Right cardiac atrium (tissue), 5 donors: Measurements from ENCODE around the gene TBCD. TPM values are rescaled to one million over a fixed set of nuclear protein-coding genes. Genes with fewer than 3 reads are reported as not detected.
"Not testable (repeated sequence)": the region's sequence is repeated elsewhere in the genome, so short reads cannot be mapped to it uniquely, and the experiment has no call there.

Experiments
- ATAC-seq, 2 donors: fragments of 200-7000 bp; cut with Tn5 transposase; one replicate each; pipeline versions ENCODE4 v1.8.0 to v1.9.1; 2020; ENCODE audit warnings: moderate library complexity in 2 of 2, mild to moderate bottlenecking in 1 of 2
- DNase-seq, 3 donors: peaks; one replicate each; pipeline ENCODE4 v3.0.0-alpha.2; 2020
- H3K27ac ChIP-seq: one replicate; pipeline ENCODE4 v1.5.1; 2013; ENCODE audit warnings: mild to moderate bottlenecking, low read length, control low read depth, moderate library complexity
- H3K27me3 ChIP-seq: one replicate; pipeline ENCODE4 v1.6.1; 2013; ENCODE audit not compliant: control insufficient read depth, insufficient read depth
- H3K4me1 ChIP-seq: one replicate; pipeline ENCODE4 v1.6.1; 2013; ENCODE audit warnings: low read length; ENCODE audit not compliant: control insufficient read depth, insufficient read depth
- H3K4me3 ChIP-seq: one replicate; pipeline ENCODE4 v1.5.1; 2013; ENCODE audit warnings: low read length, control low read depth
- H3K9me3 ChIP-seq: one replicate; pipeline ENCODE4 v1.6.1; 2013; ENCODE audit warnings: low read length; ENCODE audit not compliant: control insufficient read depth
- WGBS: extraction: QIAGEN DNeasy Blood & Tissue Kit; methylation state at CpG from one replicate; pipeline ENCODE4 v1.1.7; 2013; 5-methylcytosine and 5-hydroxymethylcytosine counted together
- intact Hi-C, 4 donors: fragments of 100-400 bp; cut with DNase I; formaldehyde crosslinking; loops; one replicate each; pipeline versions ENCODE4 v1.11.0 to v1.14.0; 2022 to 2023
- polyA plus RNA-seq: library from polyadenylated mRNA; stranded (reverse); fragments of 200-250 nt; gene quantifications from one replicate; pipeline ENCODE4 v1.2.3, GENCODE V29; 2013
- total RNA-seq, 4 donors: library from RNA; stranded (reverse); fragmentation: NEBNext Ultra II Directional; extraction: Animal tissue kit (Norgen Biotek cat#: 25700); gene quantifications; one replicate each; pipeline ENCODE4 v1.2.1, GENCODE V29; 2021
- donor health status: healthy with polysubstance abuse.
- donor health status: DM: no; HTN: yes; CAD: no.
- donor health status: DM: no; HTN: no; CAD: no.
- donor health status: DM: no; HTN: yes; CAD: no; lungs with severe emphysema.
- donor health status: DM: yes; HTN: yes; CAD: no.

Gene TBCD
- total and polyA plus RNA-seq, 5 donors: 36.2 to 43.9 (median 41.2) TPM

DNA sequence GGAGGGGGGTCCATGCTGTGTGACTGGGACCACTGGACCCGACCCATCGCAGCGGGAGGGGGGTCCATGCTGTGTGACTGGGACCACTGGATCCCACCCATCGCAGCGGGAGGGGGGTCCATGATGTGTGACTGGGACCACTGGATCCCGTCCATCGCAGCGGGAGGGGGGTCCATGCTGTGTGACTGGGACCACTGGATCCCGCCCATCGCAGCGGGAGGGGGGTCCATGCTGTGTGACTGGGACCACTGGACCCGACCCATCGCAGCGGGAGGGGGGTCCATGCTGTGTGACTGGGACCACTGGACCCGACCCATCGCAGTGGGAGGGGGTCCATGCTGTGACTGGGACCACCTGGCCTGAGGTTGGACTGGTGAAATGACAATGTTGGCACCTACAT, 33.7 kb downstream of the TBCD start:
- intact Hi-C loops: loop anchor here in 1 of 4 donors (10.0 kb wide), 2 partner anchors 129 to 179 kb away; no protein-coding TSS in a partner anchor
- H3K27me3 ChIP-seq, ATAC-seq, H3K4me1 ChIP-seq, H3K9me3 ChIP-seq, H3K4me3 ChIP-seq, H3K27ac ChIP-seq: not testable (repeated sequence)
- DNase-seq: peak in 2 of 3 donors; percentile 37 to 63
- 97% methylated on average over 16 of the region's 16 CpGs for WGBS

DNA sequence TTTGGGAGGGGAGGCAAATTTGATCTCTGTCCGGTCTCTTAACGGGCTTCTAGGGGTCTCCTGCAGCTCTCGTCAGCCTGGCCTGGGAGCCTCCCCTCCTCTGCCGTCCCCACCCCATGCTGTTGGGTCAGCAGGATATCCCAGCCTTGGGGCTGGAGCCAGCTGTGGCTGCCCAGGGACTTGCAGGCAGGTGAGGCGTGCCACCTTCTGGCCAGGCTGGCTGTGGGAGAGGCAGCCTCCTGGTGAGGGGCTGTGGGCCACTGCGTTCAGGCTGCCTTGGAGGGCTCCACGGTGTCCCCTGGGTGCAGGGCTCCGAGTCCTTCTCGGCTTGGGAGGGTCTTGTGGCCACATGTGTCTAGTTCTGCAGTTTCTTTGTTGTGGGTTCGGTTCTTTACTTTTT, 34.6 kb downstream of the TBCD start:
- 98% methylated on average over 10 of the region's 10 CpGs for WGBS
- ATAC-seq: no peak
- no peaks in the 10 kb centered on the region for H3K9me3 ChIP-seq
- peak in 1 of 3 donors; percentile 48 for DNase-seq
- no peak overlapping the region for H3K27ac ChIP-seq
- H3K27me3 ChIP-seq: no peaks in the 10 kb centered on the region
- intact Hi-C loops: loop anchor here in 1 of 4 donors (10.0 kb wide), 2 partner anchors 128 to 178 kb away; no protein-coding TSS in a partner anchor
- H3K4me3 ChIP-seq: no peak overlapping the region
- H3K4me1 ChIP-seq: no peaks in the 10 kb centered on the region

DNA sequence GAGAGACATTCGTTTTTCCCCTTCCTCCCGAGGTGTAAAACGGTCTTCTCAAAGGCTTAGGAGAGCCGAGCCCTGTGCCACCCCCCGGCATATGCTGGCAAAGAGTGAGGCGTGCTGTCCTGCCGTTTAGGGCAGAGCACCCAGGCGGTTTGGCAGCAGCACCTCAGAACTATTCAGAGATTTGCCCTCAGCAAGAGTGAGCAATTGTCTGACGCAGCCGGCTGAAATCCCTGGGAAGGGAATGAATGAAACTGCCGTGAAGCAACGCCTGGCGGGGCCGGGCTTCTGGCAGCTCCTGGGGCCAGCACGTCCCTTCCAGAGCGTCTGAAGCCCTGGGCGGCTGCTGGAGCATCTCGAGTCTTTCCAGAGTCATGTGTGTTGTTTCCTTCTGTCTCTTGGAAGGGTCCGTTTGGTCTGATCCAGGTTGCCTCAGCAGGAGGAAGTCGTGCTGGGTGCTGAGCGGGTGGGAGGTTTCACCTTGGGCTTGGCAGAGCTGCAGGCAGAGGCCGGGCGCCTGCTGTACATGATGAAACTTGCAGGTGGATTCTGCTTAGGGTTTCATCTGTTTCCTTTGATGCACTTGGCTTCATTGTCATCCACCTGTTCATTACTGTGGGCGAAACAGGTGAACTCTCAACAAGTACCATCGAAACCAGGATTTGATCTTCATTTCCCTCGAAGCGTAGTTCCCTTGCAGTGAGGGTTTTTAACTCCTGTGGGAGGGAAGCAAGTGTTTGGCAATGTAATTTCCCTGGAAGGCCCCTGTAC, 35.4 kb downstream of the TBCD start:
- no peak for ATAC-seq
- no peaks in the 10 kb centered on the region for H3K9me3 ChIP-seq
- H3K27me3 ChIP-seq: no peaks in the 10 kb centered on the region
- 84% methylated on average over 27 of the region's 27 CpGs for WGBS
- H3K4me1 ChIP-seq: no peaks in the 10 kb centered on the region
- DNase-seq: peak in 2 of 3 donors; percentile 55 to 62
- H3K27ac ChIP-seq: no peak overlapping the region
- H3K4me3 ChIP-seq: no peak overlapping the region
- intact Hi-C loops: loop anchor here in 1 of 4 donors (10.0 kb wide), 2 partner anchors 128 to 178 kb away; no protein-coding TSS in a partner anchor

DNA sequence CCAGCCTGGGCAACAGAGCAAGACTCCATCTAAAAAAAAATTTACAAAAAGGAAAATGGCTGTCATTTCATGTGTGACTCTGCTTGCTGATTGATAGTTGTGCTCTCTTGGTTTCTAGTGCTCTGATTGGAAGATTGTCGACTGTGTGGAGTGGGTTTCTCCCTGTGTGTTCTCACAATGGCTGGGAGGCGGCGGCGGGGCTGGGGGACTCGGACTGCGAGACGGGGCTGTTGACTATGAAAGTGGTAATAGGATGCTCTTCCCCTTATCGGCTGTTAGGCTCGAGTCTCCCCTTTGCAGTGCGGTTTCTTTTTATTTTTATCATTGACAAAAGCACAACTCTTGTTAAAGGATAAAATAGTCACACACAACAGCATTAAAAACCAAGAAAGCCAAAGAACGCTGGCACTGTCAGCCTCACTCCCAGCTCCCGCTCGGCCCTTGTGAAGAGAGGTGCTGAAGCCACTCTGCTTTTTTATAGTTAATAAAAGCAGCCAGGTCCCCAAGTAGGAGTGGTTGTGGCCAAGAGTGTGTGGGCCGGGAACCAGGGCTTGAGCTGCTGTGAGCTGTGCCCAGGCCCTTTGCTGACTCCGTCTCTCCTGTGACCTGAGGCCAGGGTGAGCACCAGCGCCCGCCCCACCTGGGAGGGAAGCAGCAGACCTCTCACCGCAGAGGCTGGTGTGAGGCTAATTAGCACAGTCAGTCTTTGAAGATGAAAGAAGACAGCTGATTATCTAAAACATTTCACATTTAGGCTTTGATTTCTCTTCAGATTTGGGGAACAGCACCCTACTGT, 36.5 kb downstream of the TBCD start:
- intact Hi-C loops: loop anchor here in 1 of 4 donors (10.0 kb wide), 2 partner anchors 126 to 176 kb away; no protein-coding TSS in a partner anchor
- Histone ChIP-seq H3K27me3 (no peaks in the 10 kb centered on the region), H3K4me1 (no peaks in the 10 kb centered on the region), H3K27ac (no peak overlapping the region), H3K4me3 (no peak overlapping the region), H3K9me3 (no peaks in the 10 kb centered on the region)
- WGBS: 79% methylated on average over 18 of the region's 18 CpGs
- peak in 1 of 2 donors; percentile 23 for ATAC-seq
- DNase-seq: peak in 1 of 3 donors; percentile 46

DNA sequence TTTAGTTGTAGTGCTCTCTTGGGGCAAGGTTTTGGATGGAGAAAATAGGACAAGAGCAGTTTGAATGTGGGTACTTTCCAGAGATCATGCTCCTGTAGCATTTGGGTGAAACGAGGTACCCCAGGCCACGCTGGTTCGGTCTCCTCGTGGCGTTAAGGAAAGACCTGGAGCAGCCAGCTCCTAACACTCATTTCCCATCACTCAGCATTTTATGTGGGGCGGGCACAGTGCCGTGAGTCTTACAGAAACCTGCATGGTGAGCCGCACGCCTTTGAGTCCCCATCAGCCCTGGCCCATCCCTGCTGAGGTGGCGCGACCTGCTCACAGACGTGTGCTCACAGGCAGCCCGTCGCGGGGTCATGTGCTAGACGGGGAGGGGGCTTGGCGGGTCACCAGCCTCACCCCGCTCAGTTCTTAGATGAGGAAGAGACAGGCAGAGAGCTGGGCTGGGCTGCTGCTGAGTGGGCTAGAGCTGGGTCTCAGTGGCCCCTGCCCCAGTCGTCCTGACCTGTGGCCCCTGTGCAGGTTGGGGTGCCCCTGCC, 37.3 kb downstream of the TBCD start:
- H3K27ac ChIP-seq: no peak overlapping the region
- no peak overlapping the region for H3K4me3 ChIP-seq
- DNase-seq: peak in 1 of 3 donors; percentile 50
- H3K4me1 ChIP-seq: no peaks in the 10 kb centered on the region
- WGBS: 92% methylated on average over 19 of the region's 19 CpGs
- H3K9me3 ChIP-seq: no peaks in the 10 kb centered on the region
- ATAC-seq: peak in 1 of 2 donors; percentile 30
- intact Hi-C loops: loop anchor here in 1 of 4 donors (10.0 kb wide), 2 partner anchors 126 to 176 kb away; no protein-coding TSS in a partner anchor
- H3K27me3 ChIP-seq: no peaks in the 10 kb centered on the region

DNA sequence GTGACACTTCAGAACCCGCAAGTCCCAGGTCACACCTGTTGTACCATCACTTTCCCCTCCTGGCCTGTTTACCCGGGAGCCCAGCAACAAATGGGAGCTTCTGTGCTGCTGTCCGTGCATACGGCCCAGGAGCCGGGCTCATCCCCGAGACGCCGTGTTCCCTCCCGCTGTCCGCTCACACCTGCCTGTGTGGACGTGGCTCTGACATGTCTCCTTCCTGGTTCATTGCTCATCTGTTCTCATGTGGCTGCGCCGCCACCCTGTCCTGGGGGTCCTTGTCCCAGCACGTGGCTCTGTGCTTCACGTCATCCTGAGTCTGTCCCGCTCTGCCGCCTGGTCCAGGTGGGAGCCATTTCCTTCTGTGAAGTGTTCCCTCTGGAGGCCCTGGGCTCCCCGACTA, 37.9 kb downstream of the TBCD start:
- peak; percentile 77 to 81 for ATAC-seq
- intact Hi-C loops: loop anchor here in 1 of 4 donors (10.0 kb wide), 2 partner anchors 125 to 175 kb away; no protein-coding TSS in a partner anchor

DNA sequence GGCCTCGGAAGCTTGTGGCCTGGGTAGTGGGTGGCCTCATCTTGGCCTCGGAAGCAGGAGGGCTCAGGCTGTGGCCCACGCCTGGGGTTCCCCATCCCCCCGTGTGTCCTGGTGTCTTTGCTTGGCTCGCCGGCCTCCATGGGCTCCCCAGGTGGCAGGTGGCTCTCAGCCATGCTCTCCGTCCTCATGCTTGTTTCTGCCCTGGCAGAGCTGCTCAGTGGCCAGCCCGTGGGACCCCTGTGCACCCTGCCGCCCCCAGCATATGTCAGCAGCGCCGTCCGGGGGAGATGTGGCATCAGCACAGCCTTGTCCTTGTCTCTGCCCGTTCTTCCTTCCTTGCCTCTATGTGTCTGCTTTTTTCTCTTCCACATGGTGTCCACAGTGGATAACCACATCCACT, 38.5 kb downstream of the TBCD start:
- DNase-seq (peak in 1 of 3 donors; percentile 39), ATAC-seq (no peak)
- no peaks in the 10 kb centered on the region for H3K4me1 ChIP-seq
- intact Hi-C loops: no loop called here
- H3K27ac ChIP-seq: no peak overlapping the region
- no peaks in the 10 kb centered on the region for H3K9me3 ChIP-seq
- no peak overlapping the region for H3K4me3 ChIP-seq
- no peaks in the 10 kb centered on the region for H3K27me3 ChIP-seq
- WGBS: 95% methylated on average over 13 of the region's 13 CpGs

More for the DNA sequence above, 37.9 kb downstream of the TBCD start:
- no peak overlapping the region for H3K27ac ChIP-seq
- no peaks in the 10 kb centered on the region for H3K4me1 ChIP-seq
- H3K4me3 ChIP-seq: no peak overlapping the region
- H3K27me3 ChIP-seq: no peaks in the 10 kb centered on the region
- no peaks in the 10 kb centered on the region for H3K9me3 ChIP-seq
- DNase-seq: peak; percentile 35 to 78 (median 69)
- 72% methylated on average over 18 of the region's 18 CpGs for WGBS

DNA sequence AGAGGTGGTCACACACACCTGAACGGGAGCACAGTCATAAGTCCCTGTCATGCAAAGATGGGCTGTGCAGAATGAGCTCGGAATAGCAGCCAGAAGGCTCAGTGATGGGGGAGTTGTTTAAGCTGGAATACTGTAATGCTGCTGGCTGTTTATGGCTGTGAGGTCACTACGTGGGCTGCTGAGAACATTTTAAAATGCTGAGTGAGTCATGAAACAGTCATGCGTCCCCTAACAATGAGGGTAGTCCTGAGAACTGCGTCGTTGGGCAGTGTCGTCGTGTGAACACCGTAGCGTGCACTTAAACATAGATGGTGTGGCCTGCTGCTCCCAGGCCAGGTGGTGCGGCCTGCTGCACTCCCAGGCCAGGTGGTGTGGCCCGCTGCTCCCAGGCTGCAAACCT, 39.7 kb downstream of the TBCD start:
- 81% methylated on average over 12 of the region's 12 CpGs for WGBS
- ATAC-seq (no peak), DNase-seq (peak in 1 of 3 donors; percentile 13)
- no peaks in the 10 kb centered on the region for H3K27me3 ChIP-seq
- no peak overlapping the region for H3K4me3 ChIP-seq
- H3K9me3 ChIP-seq: no peaks in the 10 kb centered on the region
- intact Hi-C loops: no loop called here
- peaks cover 3% of the 10 kb centered on the region for H3K4me1 ChIP-seq
- no peak overlapping the region for H3K27ac ChIP-seq

DNA sequence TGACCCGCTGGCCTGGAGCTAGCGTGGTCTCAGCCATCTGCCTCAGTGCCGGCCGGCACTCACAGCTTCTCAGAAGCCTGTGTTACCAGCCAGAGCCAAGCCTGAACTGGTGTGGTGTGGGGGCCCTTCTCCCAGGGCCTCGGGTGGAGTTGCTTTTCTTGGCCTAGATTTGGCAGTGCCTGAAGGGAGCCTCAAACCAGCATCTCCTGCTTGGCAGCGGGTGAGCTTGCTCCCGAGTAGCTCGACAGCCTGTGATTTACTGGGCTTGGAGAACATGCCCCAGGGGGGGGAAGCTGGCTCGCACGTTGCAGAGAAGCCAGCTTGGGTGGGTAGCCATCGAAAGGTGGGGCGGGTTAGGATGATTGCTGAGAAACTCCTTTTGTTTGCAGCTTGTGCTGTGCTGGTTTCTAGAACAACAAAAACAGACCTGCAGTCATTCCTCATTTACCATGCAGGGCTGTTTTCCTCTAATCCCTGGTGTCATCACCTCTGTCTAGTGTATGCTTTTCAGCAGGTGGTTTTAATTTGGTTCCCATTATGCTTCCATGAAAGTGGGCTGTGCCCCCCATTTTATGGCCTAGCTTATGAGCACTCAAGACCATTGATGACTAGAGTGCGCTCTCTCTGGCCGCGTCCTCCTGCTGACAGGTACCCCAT, 42.2 kb downstream of the TBCD start:
- DNase-seq (peak in 2 of 3 donors; percentile 49 to 80), ATAC-seq (peak; percentile 24 to 46)
- H3K9me3 ChIP-seq: no peaks in the 10 kb centered on the region
- H3K4me1 ChIP-seq: peaks cover 3% of the 10 kb centered on the region
- no peak overlapping the region for H3K4me3 ChIP-seq
- WGBS: 65% methylated on average over 15 of the region's 15 CpGs
- H3K27me3 ChIP-seq: no peaks in the 10 kb centered on the region
- no peak overlapping the region for H3K27ac ChIP-seq
- intact Hi-C loops: no loop called here

DNA sequence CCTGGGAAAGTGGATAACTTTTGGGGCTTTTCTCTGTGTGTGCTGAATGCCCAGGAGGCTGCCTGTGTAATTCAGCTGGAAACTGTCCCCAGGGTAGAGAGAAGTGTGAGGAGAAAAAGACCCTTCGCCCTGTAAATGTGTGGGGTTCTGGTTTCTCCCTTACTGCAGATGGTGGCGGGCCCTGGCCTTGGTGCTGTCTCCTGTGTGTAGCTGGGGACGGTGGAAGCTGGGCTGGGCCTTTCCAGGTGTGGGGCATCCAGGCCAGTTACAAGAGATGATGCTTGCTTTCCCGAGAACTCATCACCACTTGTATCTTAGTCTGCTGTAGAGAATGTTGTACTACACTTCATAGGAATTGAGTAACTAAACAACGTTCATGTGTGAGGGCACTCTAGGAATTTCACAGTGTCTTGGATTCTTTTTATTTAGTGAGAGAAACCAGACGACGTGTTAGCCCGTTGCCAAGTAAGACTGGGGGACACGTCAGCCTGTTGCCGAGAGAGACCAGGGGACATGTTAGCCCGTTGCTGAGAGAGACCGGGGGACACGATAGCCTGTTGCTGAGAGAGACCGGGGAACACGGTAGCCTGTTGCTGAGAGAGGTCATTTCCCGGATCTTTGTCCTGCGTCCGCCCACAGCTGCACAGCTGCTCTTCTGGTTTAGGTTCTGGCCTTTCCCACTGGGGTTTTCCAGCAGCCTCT, 43.1 kb downstream of the TBCD start:
- Histone ChIP-seq H3K27me3 (no peaks in the 10 kb centered on the region), H3K4me1 (peaks cover 3% of the 10 kb centered on the region), H3K27ac (no peak overlapping the region), H3K4me3 (no peak overlapping the region), H3K9me3 (no peaks in the 10 kb centered on the region)
- DNase-seq (peak in 1 of 3 donors; percentile 64), ATAC-seq (peak; percentile 30 to 51)
- intact Hi-C loops: no loop called here
- WGBS: 66% methylated on average over 18 of the region's 18 CpGs
